ENCODE measurements around the gene COL8A2. TPM values are rescaled to one million over a fixed set of nuclear protein-coding genes. Genes with fewer than 3 reads are reported as not detected.

Gene COL8A2
- total and polyA plus RNA-seq, 2 of the 4 experiments (the other 2 are of a cell fraction) = 0.54 to 1.1 TPM

DNA sequence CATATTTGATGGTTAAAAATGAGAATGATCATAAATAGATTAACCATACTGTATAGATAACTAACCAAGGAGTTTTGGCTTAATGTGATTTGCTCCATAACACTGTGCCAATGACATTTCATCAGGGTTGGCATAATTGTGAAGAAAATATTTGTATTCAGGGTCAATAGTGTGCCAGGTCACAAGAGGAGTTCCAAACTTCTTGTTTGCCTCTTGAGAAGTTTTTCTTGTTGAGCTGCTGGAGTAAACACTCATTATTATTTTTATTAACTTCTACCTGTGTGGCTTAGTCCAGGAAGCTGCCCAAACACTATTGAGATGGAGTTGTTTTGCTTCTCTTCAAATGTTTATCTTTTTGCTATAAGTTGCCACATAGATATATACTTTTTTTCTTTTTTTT is 38.4 kb upstream of the COL8A2 start:
- Histone ChIP-seq H2BK20ac (ENCODE audit: low read depth, low read length) (no peak overlapping the region), H3K18ac (ENCODE audit: low read depth, low read length) (no peak overlapping the region), H2AFZ (replicated peaks; ENCODE audit: low read length, poor library complexity) (no peak overlapping the region), H2BK15ac (ENCODE audit: low read depth, low read length) (no peak overlapping the region), H3K36me3 (ENCODE audit: control insufficient read depth, insufficient read depth, low read length) (peaks cover 20% of the 10 kb centered on the region), H4K20me1 (ENCODE audit: insufficient read depth, low read length) (peaks cover 98% of the 10 kb centered on the region), H4K5ac (ENCODE audit: low read depth, low read length) (no peak overlapping the region), H4K8ac (ENCODE audit: low read depth in 2 of 2, low read length in 2 of 2) (no peak overlapping the region), H3K14ac (replicated peaks; ENCODE audit: low read depth, low read length) (no peak overlapping the region), H3K56ac (ENCODE audit: extremely low read depth, insufficient read depth, low read length) (no peak overlapping the region), H3K27me3 (ENCODE audit: control insufficient read depth, insufficient read depth, low read length) (no peaks in the 10 kb centered on the region), H3K4me3 (ENCODE audit: insufficient read depth, low read depth, low read length) (no peak overlapping the region), H3K27ac (ENCODE audit: insufficient read depth, low read length) (no peak overlapping the region), H3K4ac (ENCODE audit: low read depth, low read length) (no peak overlapping the region), H3K4me1 (ENCODE audit: control insufficient read depth, insufficient read depth, low read length) (peaks cover 22% of the 10 kb centered on the region), H3K9ac (ENCODE audit: low read depth, low read length) (no peak overlapping the region), H3K79me1 (ENCODE audit: low read depth in 1 of 2, low read length in 2 of 2) (peaks cover 3 to 57% of the 10 kb centered on the region in 2 experiments; a peak in 3 of 4 replicates), H3K9me3 (ENCODE audit: control insufficient read depth, insufficient read depth, low read length) (no peaks in the 10 kb centered on the region), H3K4me2 (ENCODE audit: low read depth, low read length) (no peak overlapping the region), H2AK9ac (replicated peaks; ENCODE audit: low read depth, low read length, poor library complexity) (no peak overlapping the region), H3K23ac (ENCODE audit: low read depth, low read length) (no peak overlapping the region), H2BK5ac (ENCODE audit: low read depth, low read length, poor library complexity, severe bottlenecking) (no peak overlapping the region), H2BK120ac (ENCODE audit: low read depth, low read length) (no peak overlapping the region), H4K91ac (ENCODE audit: insufficient read depth, low read depth, low read length) (no peak overlapping the region), H2AK5ac (ENCODE audit: low read depth, low read length) (no peak overlapping the region), H3K9me1 (ENCODE audit: insufficient read depth, low read length) (peaks cover 25% of the 10 kb centered on the region)
- no peak for ATAC-seq (ENCODE audit: low read depth)
- no TSS peak for BruUV-seq (replicated peaks)
- dilution Hi-C loops (cut with HindIII; ENCODE audit: low sequenced_read_pairs, unreplicated experiment) (no loop called here), in situ Hi-C loops (cut with MboI; ENCODE audit: low sequenced_read_pairs) (no loop called here), intact Hi-C loops (cut with micrococcal nuclease) (no loop called here)
- POLR2A ChIA-PET (ENCODE audit: unreplicated experiment) = interaction anchor here (0.6 kb wide), 1 partner anchor 122 kb away, joined by 3 read pairs; no protein-coding TSS in a partner anchor
- DNase-seq = no peak
- no peak for TF ChIP-seq CEBPB (IDR thresholded peaks at IDR 0.05; ENCODE audit: low read depth, low read length)
- TF ChIP-seq FOS (IDR thresholded peaks at IDR 0.05; ENCODE audit: low read depth, low read length) = no peak
- no peak for TF ChIP-seq MXI1 (IDR thresholded peaks at IDR 0.05; ENCODE audit: borderline replicate concordance, low read depth, low read length)
- no peak for TF ChIP-seq BHLHE40 (IDR thresholded peaks at IDR 0.05; ENCODE audit: low read depth, low read length)
- no peak for TF ChIP-seq POLR2A (IDR thresholded peaks at IDR 0.05; ENCODE audit: low read depth, low read length)
- no peak for TF ChIP-seq RAD21 (IDR thresholded peaks at IDR 0.05; ENCODE audit: low read length)
- no peak for TF ChIP-seq CHD1 (IDR thresholded peaks at IDR 0.05; ENCODE audit: low read depth, low read length)
- TF ChIP-seq SMC3 (IDR thresholded peaks at IDR 0.05; ENCODE audit: low read depth, low read length) = no peak
- no peak for TF ChIP-seq MAZ (IDR thresholded peaks at IDR 0.05; ENCODE audit: borderline replicate concordance, low read depth, low read length)
- no peak for TF ChIP-seq CTCF (conservative IDR thresholded peaks at IDR 0.05; ENCODE audit: low read depth, low read length)
- TF ChIP-seq RCOR1 (IDR thresholded peaks at IDR 0.05; ENCODE audit: insufficient replicate concordance, low read length) = no peak
- TF ChIP-seq, protein P1, sequence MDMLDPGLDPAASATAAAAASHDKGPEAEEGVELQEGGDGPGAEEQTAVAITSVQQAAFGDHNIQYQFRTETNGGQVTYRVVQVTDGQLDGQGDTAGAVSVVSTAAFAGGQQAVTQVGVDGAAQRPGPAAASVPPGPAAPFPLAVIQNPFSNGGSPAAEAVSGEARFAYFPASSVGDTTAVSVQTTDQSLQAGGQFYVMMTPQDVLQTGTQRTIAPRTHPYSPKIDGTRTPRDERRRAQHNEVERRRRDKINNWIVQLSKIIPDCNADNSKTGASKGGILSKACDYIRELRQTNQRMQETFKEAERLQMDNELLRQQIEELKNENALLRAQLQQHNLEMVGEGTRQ (IDR thresholded peaks at IDR 0.05; ENCODE audit: low read depth, low read length) = no peak
- no peak for TF ChIP-seq RFX5 (IDR thresholded peaks at IDR 0.05; ENCODE audit: low read depth, low read length)
- TF ChIP-seq NFE2L2 (IDR thresholded peaks at IDR 0.05; ENCODE audit: low read depth, low read length) = no peak
- TF ChIP-seq, protein P2, sequence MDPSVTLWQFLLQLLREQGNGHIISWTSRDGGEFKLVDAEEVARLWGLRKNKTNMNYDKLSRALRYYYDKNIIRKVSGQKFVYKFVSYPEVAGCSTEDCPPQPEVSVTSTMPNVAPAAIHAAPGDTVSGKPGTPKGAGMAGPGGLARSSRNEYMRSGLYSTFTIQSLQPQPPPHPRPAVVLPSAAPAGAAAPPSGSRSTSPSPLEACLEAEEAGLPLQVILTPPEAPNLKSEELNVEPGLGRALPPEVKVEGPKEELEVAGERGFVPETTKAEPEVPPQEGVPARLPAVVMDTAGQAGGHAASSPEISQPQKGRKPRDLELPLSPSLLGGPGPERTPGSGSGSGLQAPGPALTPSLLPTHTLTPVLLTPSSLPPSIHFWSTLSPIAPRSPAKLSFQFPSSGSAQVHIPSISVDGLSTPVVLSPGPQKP (IDR thresholded peaks at IDR 0.05; ENCODE audit: borderline replicate concordance, low read depth, low read length) = no peak
- TF ChIP-seq MAFK (IDR thresholded peaks at IDR 0.05; ENCODE audit: low read depth, low read length) = no peak
- CTCF ChIA-PET = no interaction called here
